PC-9 (cell line): Measurements from ENCODE around the gene UNC5B.

ENCODE experiments used
- EZH2 ChIP-seq: fragments of 200-600 bp; sonication (generic); IDR thresholded peaks from 2 replicates; pipeline ENCODE4 v1.8.0; 2017; ENCODE audit warnings: antibody characterized with exemption, low read depth
- TF ChIP-seq, protein P1 (sequence below): fragments of 200-600 bp; sonication (generic); conservative IDR thresholded peaks from 2 replicates; pipeline ENCODE4 v1.6.1; 2017; ENCODE audit warnings: mixed run types, antibody characterized with exemption, mild to moderate bottlenecking, moderate library complexity

DNA sequence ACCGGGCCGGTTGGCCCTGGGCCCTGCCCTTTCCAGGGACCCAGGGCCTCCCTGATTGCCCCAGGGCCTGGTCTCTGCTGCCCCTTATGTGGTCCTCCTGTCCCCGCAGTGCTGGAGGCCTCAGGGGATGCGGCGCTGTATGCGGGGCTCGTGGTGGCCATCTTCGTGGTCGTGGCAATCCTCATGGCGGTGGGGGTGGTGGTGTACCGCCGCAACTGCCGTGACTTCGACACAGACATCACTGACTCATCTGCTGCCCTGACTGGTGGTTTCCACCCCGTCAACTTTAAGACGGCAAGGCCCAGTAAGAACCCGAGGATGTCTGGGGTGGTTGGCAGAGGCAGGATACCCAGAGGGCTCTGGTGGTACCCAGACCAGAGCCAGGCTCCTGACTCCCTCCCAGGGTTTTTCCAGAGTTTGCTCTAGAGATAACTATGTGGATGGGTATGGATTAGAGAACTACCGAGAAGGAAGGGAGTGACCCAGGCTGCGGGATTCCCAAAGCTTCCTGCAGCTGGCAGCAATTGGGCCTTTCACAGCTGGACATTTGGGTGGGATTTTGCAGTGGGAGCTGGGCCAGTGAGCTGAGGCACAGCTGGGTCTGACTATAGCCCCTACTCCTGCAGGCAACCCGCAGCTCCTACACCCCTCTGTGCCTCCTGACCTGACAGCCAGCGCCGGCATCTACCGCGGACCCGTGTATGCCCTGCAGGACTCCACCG, 78.6 kb downstream of the UNC5B start:
- TF ChIP-seq, protein P1, sequence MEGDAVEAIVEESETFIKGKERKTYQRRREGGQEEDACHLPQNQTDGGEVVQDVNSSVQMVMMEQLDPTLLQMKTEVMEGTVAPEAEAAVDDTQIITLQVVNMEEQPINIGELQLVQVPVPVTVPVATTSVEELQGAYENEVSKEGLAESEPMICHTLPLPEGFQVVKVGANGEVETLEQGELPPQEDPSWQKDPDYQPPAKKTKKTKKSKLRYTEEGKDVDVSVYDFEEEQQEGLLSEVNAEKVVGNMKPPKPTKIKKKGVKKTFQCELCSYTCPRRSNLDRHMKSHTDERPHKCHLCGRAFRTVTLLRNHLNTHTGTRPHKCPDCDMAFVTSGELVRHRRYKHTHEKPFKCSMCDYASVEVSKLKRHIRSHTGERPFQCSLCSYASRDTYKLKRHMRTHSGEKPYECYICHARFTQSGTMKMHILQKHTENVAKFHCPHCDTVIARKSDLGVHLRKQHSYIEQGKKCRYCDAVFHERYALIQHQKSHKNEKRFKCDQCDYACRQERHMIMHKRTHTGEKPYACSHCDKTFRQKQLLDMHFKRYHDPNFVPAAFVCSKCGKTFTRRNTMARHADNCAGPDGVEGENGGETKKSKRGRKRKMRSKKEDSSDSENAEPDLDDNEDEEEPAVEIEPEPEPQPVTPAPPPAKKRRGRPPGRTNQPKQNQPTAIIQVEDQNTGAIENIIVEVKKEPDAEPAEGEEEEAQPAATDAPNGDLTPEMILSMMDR, result no peak
- TF ChIP-seq EZH2, result no peak
